ENCODE measurements around the gene PPP1R1B.

- no peak for TF ChIP-seq CTCF (IDR thresholded peaks at IDR 0.05)
- no peak for TF ChIP-seq POLR2A (IDR thresholded peaks at IDR 0.05)
Observed at GRCh38 chr17:39629898-39630297, 3.1 kb downstream of the PPP1R1B start.
